DMS153 treated with DMSO at 0.1 percent for 48 hours (cell line): Measurements from ENCODE around the gene MICAL2.

ENCODE experiments used
- DNase-seq: peaks from one replicate; lab custom pipeline; 2025; ENCODE audit not compliant: unreplicated experiment; lab: John Stamatoyannopoulos, UW

Gene MICAL2

GRCh38 chr11:12224537-12224893 is 114.1 kb downstream of the MICAL2 start:
- no peak for DNase-seq

GRCh38 chr11:12225046-12225739 is 114.8 kb downstream of the MICAL2 start:
- DNase-seq, result no peak

GRCh38 chr11:12226093-12226492 is 115.7 kb downstream of the MICAL2 start:
- DNase-seq, result no peak

- peak; percentile 16 for DNase-seq
These were observed 119.2 kb downstream of the MICAL2 start for GRCh38 chr11:12229450-12230229.

- DNase-seq, result no peak
These were observed 121.8 kb downstream of the MICAL2 start for GRCh38 chr11:12232160-12232559.

- no peak for DNase-seq
These were observed 122.6 kb downstream of the MICAL2 start for GRCh38 chr11:12232817-12233601.

- no peak for DNase-seq
These were observed 123.2 kb downstream of the MICAL2 start for GRCh38 chr11:12233602-12233925.

- no peak for DNase-seq
These were observed 123.8 kb downstream of the MICAL2 start for GRCh38 chr11:12234221-12234620.

- DNase-seq, result no peak
These were observed 124.7 kb downstream of the MICAL2 start for GRCh38 chr11:12235080-12235479.

GRCh38 chr11:12235553-12235946 is 125.2 kb downstream of the MICAL2 start:
- no peak for DNase-seq

- peak; percentile 65 for DNase-seq
These were observed 125.8 kb downstream of the MICAL2 start for GRCh38 chr11:12235947-12236743.

- no peak for DNase-seq
These were observed 126.3 kb downstream of the MICAL2 start for GRCh38 chr11:12236744-12237101.

GRCh38 chr11:12237381-12237784 is 127.0 kb downstream of the MICAL2 start:
- no peak for DNase-seq

- DNase-seq, result no peak
These were observed 128.0 kb downstream of the MICAL2 start for GRCh38 chr11:12238420-12238819.

- DNase-seq, result no peak
These were observed 129.0 kb downstream of the MICAL2 start for GRCh38 chr11:12239396-12239795.

GRCh38 chr11:12239804-12240371 is 129.5 kb downstream of the MICAL2 start:
- DNase-seq, result no peak

GRCh38 chr11:12240677-12241076 is 130.3 kb downstream of the MICAL2 start:
- DNase-seq, result no peak

- DNase-seq, result no peak
These were observed 131.0 kb downstream of the MICAL2 start for GRCh38 chr11:12241401-12241800.

- DNase-seq, result no peak
These were observed 131.7 kb downstream of the MICAL2 start for GRCh38 chr11:12241971-12242672.

- no peak for DNase-seq
These were observed 132.6 kb downstream of the MICAL2 start for GRCh38 chr11:12242966-12243365.
